ENCODE data around the gene P4HA3. TPM values are rescaled to one million over a fixed set of nuclear protein-coding genes. Genes with fewer than 3 reads are reported as not detected.

Gene P4HA3
- total and polyA plus RNA-seq, 8 donors, result 1.3 to 12.1 (median 2.5) TPM

DNA sequence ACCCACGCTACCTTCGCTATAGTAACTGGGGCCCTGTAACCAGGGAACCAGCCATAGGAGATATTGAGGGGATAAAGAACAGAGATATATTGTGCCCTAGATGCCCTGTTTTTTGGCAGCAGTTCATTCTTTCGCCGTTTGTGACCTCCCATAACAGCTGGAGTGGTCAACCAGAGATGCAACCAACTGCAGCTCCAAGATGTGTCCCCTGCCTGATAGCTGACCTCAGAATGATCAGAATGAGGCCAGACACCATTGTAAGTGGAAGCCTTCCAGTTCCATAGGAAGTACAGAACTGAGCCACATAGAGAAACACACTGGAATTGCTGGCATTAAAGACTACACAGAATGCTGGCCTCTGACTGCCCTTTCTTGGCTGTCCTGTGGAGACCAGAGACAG lies 39.2 kb downstream of the P4HA3 start:
- ATAC-seq, result no peak
- H3K27ac ChIP-seq, result no peak overlapping the region
- DNase-seq, result no peak
- no peak for TF ChIP-seq CTCF (IDR thresholded peaks at IDR 0.05)
- no peaks in the 10 kb centered on the region for H3K4me1 ChIP-seq
- H3K27me3 ChIP-seq, result no peaks in the 10 kb centered on the region
- H3K36me3 ChIP-seq, result no peaks in the 10 kb centered on the region
- H3K4me3 ChIP-seq, result no peak overlapping the region
- no peaks in the 10 kb centered on the region for H3K9me3 ChIP-seq
- intact Hi-C loops (cut with DNase I), result no loop called here

DNA sequence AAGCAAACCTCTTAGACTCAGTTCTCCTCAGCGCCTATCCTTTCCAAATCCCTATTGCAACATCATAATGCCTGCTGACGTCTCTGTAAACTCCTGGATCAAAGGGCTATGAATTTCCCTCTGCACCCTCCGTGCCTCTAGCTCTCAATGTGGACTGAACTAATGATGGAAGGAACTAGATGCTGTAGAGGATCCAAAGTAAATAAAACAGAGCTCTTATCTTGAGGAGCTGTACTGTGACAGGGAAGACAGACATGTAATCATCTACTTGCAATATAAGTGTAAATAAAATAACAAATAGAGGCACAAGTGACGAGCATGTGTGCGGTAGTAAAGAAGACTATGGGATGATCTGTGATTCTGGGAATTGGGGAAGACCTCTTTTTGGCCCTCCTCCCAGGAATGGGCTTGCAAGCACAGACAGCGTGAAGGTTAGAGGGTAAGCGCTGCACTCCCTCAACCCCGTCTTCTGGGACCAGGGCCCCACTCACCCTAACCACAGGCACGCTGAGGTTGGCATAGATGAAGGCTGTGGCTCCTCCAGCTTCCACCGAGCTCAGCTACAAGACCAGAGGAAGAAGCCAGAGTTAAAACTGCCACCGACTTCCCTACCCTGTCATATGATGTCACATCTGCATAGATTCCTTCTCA lies 42.2 kb downstream of the P4HA3 start:
- Histone ChIP-seq H3K27me3 (no peaks in the 10 kb centered on the region), H3K4me1 (no peaks in the 10 kb centered on the region)
- no peak for TF ChIP-seq CTCF (IDR thresholded peaks at IDR 0.05)

GRCh38 chr11:74268456-74268855 lies 43.0 kb downstream of the P4HA3 start:
- intact Hi-C loops (cut with DNase I), result no loop called here
- Histone ChIP-seq H3K9me3 (no peaks in the 10 kb centered on the region), H3K36me3 (no peaks in the 10 kb centered on the region), H3K4me1 (no peaks in the 10 kb centered on the region), H3K27me3 (no peaks in the 10 kb centered on the region), H3K4me3 (no peak overlapping the region), H3K27ac (no peak overlapping the region)
- no peak for TF ChIP-seq CTCF (IDR thresholded peaks at IDR 0.05)
- ATAC-seq (no peak), DNase-seq (no peak)

More for the DNA sequence above, 42.2 kb downstream of the P4HA3 start:
- DNase-seq, result peak in 2 of 4 donors; percentile 42 to 63
- peak; percentile 69 for ATAC-seq
- H3K36me3 ChIP-seq, result no peaks in the 10 kb centered on the region
- no peak overlapping the region for H3K4me3 ChIP-seq
- H3K9me3 ChIP-seq, result no peaks in the 10 kb centered on the region
- intact Hi-C loops (cut with DNase I), result no loop called here
- H3K27ac ChIP-seq, result no peak overlapping the region

GRCh38 chr11:74267014-74267413 lies 44.4 kb downstream of the P4HA3 start:
- no peak overlapping the region for H3K4me3 ChIP-seq
- H3K4me1 ChIP-seq, result no peaks in the 10 kb centered on the region
- no peaks in the 10 kb centered on the region for H3K36me3 ChIP-seq
- H3K27ac ChIP-seq, result no peak overlapping the region
- no peaks in the 10 kb centered on the region for H3K9me3 ChIP-seq
- H3K27me3 ChIP-seq, result no peaks in the 10 kb centered on the region
- no peak for DNase-seq
- intact Hi-C loops (cut with DNase I), result no loop called here
- TF ChIP-seq CTCF (IDR thresholded peaks at IDR 0.05), result no peak
- no peak for ATAC-seq

GRCh38 chr11:74265256-74265655 lies 46.2 kb downstream of the P4HA3 start:
- ATAC-seq (no peak), DNase-seq (no peak)
- Histone ChIP-seq H3K4me1 (no peaks in the 10 kb centered on the region), H3K4me3 (no peak overlapping the region), H3K27ac (no peak overlapping the region), H3K9me3 (no peaks in the 10 kb centered on the region), H3K36me3 (no peaks in the 10 kb centered on the region), H3K27me3 (no peaks in the 10 kb centered on the region)
- intact Hi-C loops (cut with DNase I), result no loop called here
- TF ChIP-seq CTCF (IDR thresholded peaks at IDR 0.05), result no peak
